Measurements from ENCODE around the gene THAP7.

THAP7 gene

GRCh38 chr22:20960609-20961008 lies 41.3 kb downstream of the THAP7 start:
- no peak for TF ChIP-seq CTCF (conservative IDR thresholded peaks at IDR 0.05; ENCODE audit: low read depth, low read length)
- H3K4me3 ChIP-seq (ENCODE audit: low read length) = no peak overlapping the region
- DNase-seq (ENCODE audit: low read depth) = no peak

- H3K4me3 ChIP-seq (ENCODE audit: low read length) = no peak overlapping the region
- DNase-seq (ENCODE audit: low read depth) = no peak
- TF ChIP-seq CTCF (conservative IDR thresholded peaks at IDR 0.05; ENCODE audit: low read depth, low read length) = no peak
Observed at GRCh38 chr22:20959578-20960461, 42.1 kb downstream of the THAP7 start.

- peak overlapping the region; percentile 74 for H3K4me3 ChIP-seq (ENCODE audit: low read length)
- no peak for TF ChIP-seq CTCF (conservative IDR thresholded peaks at IDR 0.05; ENCODE audit: low read depth, low read length)
- no peak for DNase-seq (ENCODE audit: low read depth)
Observed at GRCh38 chr22:20957683-20958431, 44.1 kb downstream of the THAP7 start.

- peak overlapping the region; percentile 74 for H3K4me3 ChIP-seq (ENCODE audit: low read length)
- no peak for TF ChIP-seq CTCF (conservative IDR thresholded peaks at IDR 0.05; ENCODE audit: low read depth, low read length)
- DNase-seq (ENCODE audit: low read depth) = no peak
Observed at GRCh38 chr22:20957102-20957682, 44.7 kb downstream of the THAP7 start.

GRCh38 chr22:20956258-20957101 lies 45.4 kb downstream of the THAP7 start:
- no peak for DNase-seq (ENCODE audit: low read depth)
- H3K4me3 ChIP-seq (ENCODE audit: low read length) = peak overlapping the region; percentile 74
- peak; percentile 21 for TF ChIP-seq CTCF (conservative IDR thresholded peaks at IDR 0.05; ENCODE audit: low read depth, low read length)

- no peak for TF ChIP-seq CTCF (conservative IDR thresholded peaks at IDR 0.05; ENCODE audit: low read depth, low read length)
- no peak overlapping the region for H3K4me3 ChIP-seq (ENCODE audit: low read length)
- DNase-seq (ENCODE audit: low read depth) = no peak
Observed at GRCh38 chr22:20955548-20955947, 46.4 kb downstream of the THAP7 start.
